Dendritic cell treated with granulocyte-macrophage colony-stimulating factor and Interleukin-4, amounts not matched to agents 40 ng/mL and 50 ng/mL, for 4 days (primary cell): ENCODE results near the gene AKNAD1.

Source experiments
- H3K27ac Mint-ChIP-seq: one replicate; pipeline ENCODE4 v1.8.0; 2022; ENCODE audit warnings: mild to moderate bottlenecking, mixed read lengths
- H3K27me3 Mint-ChIP-seq: one replicate; pipeline ENCODE4 v1.8.0; 2022; ENCODE audit warnings: mild to moderate bottlenecking, mixed read lengths
- H3K36me3 Mint-ChIP-seq: one replicate; pipeline ENCODE4 v1.8.0; 2022; ENCODE audit warnings: low read depth, mixed read lengths
- H3K4me1 Mint-ChIP-seq: one replicate; pipeline ENCODE4 v1.8.0; 2022; ENCODE audit warnings: low read depth, mixed read lengths
- H3K4me3 Mint-ChIP-seq: one replicate; pipeline ENCODE4 v1.8.0; 2022; ENCODE audit warnings: mild to moderate bottlenecking, moderate library complexity, mixed read lengths
- H3K9me3 Mint-ChIP-seq: one replicate; pipeline ENCODE4 v1.8.0; 2022; ENCODE audit warnings: mixed read lengths
- intact Hi-C: fragments of 100-400 bp; cut with micrococcal nuclease; formaldehyde crosslinking; loops from one replicate; pipeline ENCODE4 v1.15.0; 2022

AKNAD1 gene

GRCh38 chr1:108854221-108855019 is 2.5 kb downstream of the AKNAD1 start:
- intact Hi-C loops: no loop called here

DNA sequence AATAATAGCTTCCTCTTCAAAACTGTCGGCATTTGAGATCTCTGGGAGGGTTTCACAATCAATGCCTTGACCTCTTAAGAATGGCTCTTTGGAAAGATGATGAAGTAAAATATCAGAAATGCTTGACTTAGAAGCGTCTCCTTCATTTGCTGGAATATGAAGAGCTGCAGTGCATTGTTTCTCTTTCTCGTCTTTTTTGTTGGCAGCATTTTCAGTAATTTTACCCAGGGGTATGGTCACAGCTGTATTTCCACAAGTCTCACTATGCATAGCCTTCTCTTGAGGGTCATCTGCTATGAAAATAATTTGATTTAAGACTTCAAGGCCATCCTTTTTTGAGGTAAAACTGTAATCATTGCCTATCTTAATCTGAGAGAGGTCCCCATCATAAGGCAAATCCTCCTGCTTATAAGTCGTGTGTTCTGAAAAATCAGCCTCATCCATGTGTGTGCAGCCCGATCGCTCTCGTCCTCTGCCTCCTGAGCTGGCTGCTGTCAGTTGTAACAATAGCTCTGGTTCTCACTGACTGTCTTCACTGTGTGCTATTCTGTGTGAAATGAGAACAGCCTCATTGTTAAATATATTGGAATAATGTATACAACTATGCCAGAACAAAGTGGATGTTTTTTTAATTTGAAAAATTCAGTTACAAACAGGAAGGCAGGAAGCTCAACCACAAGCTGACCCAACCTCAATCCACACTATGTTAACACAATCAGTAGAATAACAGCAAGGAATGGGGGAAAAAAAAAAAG is 4.5 kb downstream of the AKNAD1 start:
- Mint-ChIP-seq H3K27me3 (no peaks in the 10 kb centered on the region), H3K4me1 (peaks cover 20% of the 10 kb centered on the region), H3K27ac (no peak overlapping the region), H3K9me3 (no peaks in the 10 kb centered on the region), H3K36me3 (no peaks in the 10 kb centered on the region), H3K4me3 (peak overlapping the region; percentile 13)
- intact Hi-C loops: no loop called here

More at GRCh38 chr1:108854221-108855019, 2.5 kb downstream of the AKNAD1 start:
- no peaks in the 10 kb centered on the region for H3K36me3 Mint-ChIP-seq
- H3K27ac Mint-ChIP-seq: no peak overlapping the region
- peaks cover 20% of the 10 kb centered on the region for H3K4me1 Mint-ChIP-seq
- H3K4me3 Mint-ChIP-seq: no peak overlapping the region
- no peaks in the 10 kb centered on the region for H3K9me3 Mint-ChIP-seq
- no peaks in the 10 kb centered on the region for H3K27me3 Mint-ChIP-seq

- Mint-ChIP-seq H3K4me1 (peaks cover 20% of the 10 kb centered on the region), H3K27me3 (no peaks in the 10 kb centered on the region), H3K4me3 (no peak overlapping the region), H3K27ac (no peak overlapping the region), H3K9me3 (no peaks in the 10 kb centered on the region), H3K36me3 (no peaks in the 10 kb centered on the region)
- intact Hi-C loops: no loop called here
Observed at GRCh38 chr1:108851567-108851966, 5.3 kb downstream of the AKNAD1 start.

DNA sequence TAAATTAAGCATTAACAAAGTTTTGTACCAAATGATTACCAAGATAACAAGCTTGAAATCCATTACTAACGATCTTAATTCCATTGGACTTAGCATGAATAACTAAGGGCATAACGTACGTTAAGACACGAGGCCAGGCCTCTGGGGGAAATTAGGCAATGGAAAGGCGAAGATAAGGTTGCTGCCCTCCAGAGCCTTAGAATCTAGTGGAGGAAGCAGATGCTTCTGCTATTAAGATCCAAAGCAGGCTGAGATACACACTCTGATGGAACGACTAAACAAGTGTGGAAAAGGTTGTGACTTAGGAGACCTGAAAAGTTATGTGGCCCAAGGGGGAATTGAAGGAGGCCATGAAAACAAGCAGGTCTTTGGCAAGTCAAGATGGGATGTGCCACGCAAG is 6.0 kb downstream of the AKNAD1 start:
- no peak overlapping the region for H3K4me3 Mint-ChIP-seq
- intact Hi-C loops: no loop called here
- H3K27me3 Mint-ChIP-seq: no peaks in the 10 kb centered on the region
- no peak overlapping the region for H3K27ac Mint-ChIP-seq
- no peaks in the 10 kb centered on the region for H3K9me3 Mint-ChIP-seq
- H3K4me1 Mint-ChIP-seq: peaks cover 20% of the 10 kb centered on the region
- H3K36me3 Mint-ChIP-seq: no peaks in the 10 kb centered on the region

- intact Hi-C loops: no loop called here
- Mint-ChIP-seq H3K9me3 (no peaks in the 10 kb centered on the region), H3K27ac (no peak overlapping the region), H3K27me3 (no peaks in the 10 kb centered on the region), H3K36me3 (no peaks in the 10 kb centered on the region), H3K4me1 (peaks cover 20% of the 10 kb centered on the region), H3K4me3 (no peak overlapping the region)
Observed at GRCh38 chr1:108848806-108849205, 8.1 kb downstream of the AKNAD1 start.

- Mint-ChIP-seq H3K27ac (no peak overlapping the region), H3K36me3 (no peaks in the 10 kb centered on the region)
Observed at GRCh38 chr1:108847494-108847893, 9.4 kb downstream of the AKNAD1 start.

GRCh38 chr1:108845991-108846390 is 10.9 kb downstream of the AKNAD1 start:
- intact Hi-C loops: no loop called here
- Mint-ChIP-seq H3K4me1 (peaks cover under 1% of the 10 kb centered on the region), H3K27ac (no peak overlapping the region), H3K9me3 (no peaks in the 10 kb centered on the region), H3K27me3 (no peaks in the 10 kb centered on the region), H3K36me3 (no peaks in the 10 kb centered on the region), H3K4me3 (no peak overlapping the region)

More at GRCh38 chr1:108847494-108847893, 9.4 kb downstream of the AKNAD1 start:
- intact Hi-C loops: no loop called here
- no peak overlapping the region for H3K4me3 Mint-ChIP-seq
- peaks cover 11% of the 10 kb centered on the region for H3K4me1 Mint-ChIP-seq
- no peaks in the 10 kb centered on the region for H3K9me3 Mint-ChIP-seq
- H3K27me3 Mint-ChIP-seq: no peaks in the 10 kb centered on the region

DNA sequence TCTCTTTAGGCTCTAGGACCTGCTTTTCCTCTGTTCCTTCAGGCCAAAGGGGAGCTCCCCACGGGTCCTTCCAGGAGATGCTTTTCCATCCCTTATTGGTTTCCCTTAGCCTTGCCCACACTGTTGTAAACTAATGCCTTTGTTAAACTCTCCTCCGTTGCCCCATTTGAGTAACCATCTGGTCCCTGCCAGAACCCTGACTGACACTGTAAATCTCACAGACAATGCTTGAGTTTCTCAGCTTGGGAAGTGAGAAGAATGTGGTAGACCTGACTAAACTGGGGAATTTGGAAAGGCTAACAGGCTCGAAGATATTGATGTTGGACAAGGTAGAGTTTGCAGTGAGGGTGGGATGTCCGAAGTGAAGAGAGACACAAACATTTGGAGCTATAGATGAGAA is 11.4 kb downstream of the AKNAD1 start:
- no peaks in the 10 kb centered on the region for H3K36me3 Mint-ChIP-seq

DNA sequence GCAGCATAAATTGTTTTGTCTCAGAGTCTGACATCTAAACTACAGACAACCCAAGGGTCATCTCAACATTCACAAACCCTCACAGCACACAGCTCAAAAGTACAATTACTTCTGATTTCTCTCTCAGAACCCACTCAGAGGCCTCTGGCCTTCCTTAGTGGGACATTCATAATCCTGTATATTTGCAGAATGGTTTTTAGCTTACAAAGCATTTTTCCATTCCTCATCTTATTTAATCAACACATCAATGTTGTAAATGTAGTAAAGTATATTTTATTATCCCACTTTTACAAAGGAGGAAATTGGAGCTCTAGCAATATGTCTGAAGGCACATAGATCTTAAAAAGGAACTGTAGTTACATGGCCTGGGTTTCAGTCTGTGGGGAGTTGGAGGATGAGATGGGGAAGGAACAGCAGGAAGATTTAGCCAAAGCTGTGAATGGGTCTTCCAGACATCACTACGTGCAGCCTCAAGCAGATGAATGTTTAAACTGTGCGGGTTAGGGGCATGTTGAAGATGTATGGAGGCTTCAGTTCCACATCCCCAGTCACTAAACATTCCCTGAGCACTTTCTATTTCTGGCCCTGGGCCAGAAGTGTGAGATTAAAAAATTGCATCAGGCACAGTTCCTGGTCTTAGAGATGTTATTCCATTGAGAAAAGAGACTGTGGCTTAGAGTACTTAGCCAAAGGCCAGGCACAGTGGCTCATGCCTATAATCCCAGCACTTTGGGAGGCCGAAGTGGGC is 13.3 kb downstream of the AKNAD1 start:
- Mint-ChIP-seq H3K9me3 (no peaks in the 10 kb centered on the region), H3K27me3 (no peaks in the 10 kb centered on the region), H3K4me1 (no peaks in the 10 kb centered on the region), H3K4me3 (no peak overlapping the region), H3K36me3 (no peaks in the 10 kb centered on the region), H3K27ac (no peak overlapping the region)
- intact Hi-C loops: no loop called here

More for the DNA sequence above, 11.4 kb downstream of the AKNAD1 start:
- H3K27me3 Mint-ChIP-seq: no peaks in the 10 kb centered on the region
- H3K4me3 Mint-ChIP-seq: no peak overlapping the region
- H3K9me3 Mint-ChIP-seq: no peaks in the 10 kb centered on the region
- no peaks in the 10 kb centered on the region for H3K4me1 Mint-ChIP-seq
- intact Hi-C loops: no loop called here
- H3K27ac Mint-ChIP-seq: no peak overlapping the region

- H3K9me3 Mint-ChIP-seq: no peaks in the 10 kb centered on the region
- H3K36me3 Mint-ChIP-seq: no peaks in the 10 kb centered on the region
- no peak overlapping the region for H3K4me3 Mint-ChIP-seq
- intact Hi-C loops: no loop called here
- H3K27me3 Mint-ChIP-seq: no peaks in the 10 kb centered on the region
- no peaks in the 10 kb centered on the region for H3K4me1 Mint-ChIP-seq
- H3K27ac Mint-ChIP-seq: no peak overlapping the region
Observed at GRCh38 chr1:108842525-108843181, 14.2 kb downstream of the AKNAD1 start.

- Mint-ChIP-seq H3K27me3 (no peaks in the 10 kb centered on the region), H3K4me1 (no peaks in the 10 kb centered on the region), H3K4me3 (no peak overlapping the region), H3K9me3 (no peaks in the 10 kb centered on the region), H3K27ac (no peak overlapping the region), H3K36me3 (no peaks in the 10 kb centered on the region)
- intact Hi-C loops: no loop called here
Observed at GRCh38 chr1:108841703-108842102, 15.2 kb downstream of the AKNAD1 start.

GRCh38 chr1:108832929-108833328 is 24.0 kb downstream of the AKNAD1 start:
- Mint-ChIP-seq H3K27ac (no peak overlapping the region), H3K4me3 (no peak overlapping the region), H3K4me1 (peaks cover 12% of the 10 kb centered on the region), H3K9me3 (no peaks in the 10 kb centered on the region), H3K36me3 (no peaks in the 10 kb centered on the region), H3K27me3 (no peaks in the 10 kb centered on the region)
- intact Hi-C loops: no loop called here

DNA sequence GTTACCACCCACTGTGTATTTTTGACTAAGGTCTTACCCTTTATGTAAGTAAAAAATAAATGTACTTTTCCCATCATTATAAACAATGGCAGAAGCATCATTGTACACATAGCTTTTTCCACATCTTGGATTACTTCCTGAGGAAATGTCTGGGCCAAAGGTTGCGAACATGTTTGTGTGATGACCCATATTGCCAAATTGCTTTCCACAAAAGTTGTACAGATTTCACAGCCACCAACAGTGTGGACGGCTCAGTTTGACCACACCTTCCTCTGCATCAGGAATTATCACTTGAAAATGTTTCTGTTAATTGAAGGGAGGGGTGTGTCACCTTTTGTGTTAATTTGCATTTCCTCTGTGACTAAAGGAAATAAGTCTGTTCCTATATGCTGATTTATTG is 25.7 kb downstream of the AKNAD1 start:
- no peak overlapping the region for H3K27ac Mint-ChIP-seq
- no peak overlapping the region for H3K4me3 Mint-ChIP-seq
- no peaks in the 10 kb centered on the region for H3K9me3 Mint-ChIP-seq
- intact Hi-C loops: no loop called here
- no peaks in the 10 kb centered on the region for H3K27me3 Mint-ChIP-seq
- no peaks in the 10 kb centered on the region for H3K36me3 Mint-ChIP-seq
- H3K4me1 Mint-ChIP-seq: peaks cover 14% of the 10 kb centered on the region
